GM12878 (cell line): ENCODE results near the gene TRAPPC3L. TPM values are rescaled to one million over a fixed set of nuclear protein-coding genes. Genes with fewer than 3 reads are reported as not detected.

Experiments used
- ATAC-seq: fragments of 200-7000 bp; cut with Tn5 transposase; 3 replicates; pipeline ENCODE4 v1.9.1; 2020; ENCODE audit warnings: mild to moderate bottlenecking, moderate library complexity
- BruUV-seq: library from RNA; stranded (reverse); fragments of 400-500 nt; replicated peaks from 2 replicates; lab custom pipeline; 2021; lab: Mats Ljungman, UMichigan
- CTCF ChIA-PET: fragments of 300-600 bp; sonication (Branson Sonifier 250); formaldehyde crosslinking; extraction: SDS; loops from one replicate; lab custom pipeline; 2021; ENCODE audit warnings: inconsistent platforms; lab: Yijun Ruan, JAX
- POLR2A ChIA-PET: fragments of 350-600 bp; formaldehyde crosslinking; extraction: SDS; loops from one replicate; lab custom pipeline; 2021; ENCODE audit warnings: inconsistent platforms; lab: Charles Lee
- RAD21 ChIA-PET: fragments of 300-600 bp; sonication (Branson Sonifier 250); formaldehyde crosslinking; loops from one replicate; lab custom pipeline; 2023; ENCODE audit warnings: antibody characterized with exemption; ENCODE audit not compliant: unreplicated experiment; lab: Charles Lee
- SMC1A ChIA-PET: fragments of 300-600 bp; sonication (Branson Sonifier 250); formaldehyde crosslinking; loops from one replicate; lab custom pipeline; 2023; ENCODE audit not compliant: unreplicated experiment, uncharacterized antibody; lab: Charles Lee
- DNase-seq: peaks from one replicate; pipeline ENCODE4 v3.0.0-alpha.2; 2011; ENCODE audit warnings: low read depth, low spot score
- FAIRE-seq: peaks from 3 replicates; lab custom pipeline; 2011; peaks lifted over from hg19 to GRCh38; lab: Jason Lieb, UNC
- H2AFZ ChIP-seq: 2 replicates; pipeline ENCODE4 v1.6.0; 2011; ENCODE audit warnings: low read depth, low read length, control low read depth; ENCODE audit not compliant: control insufficient read depth
- H3K27ac ChIP-seq: 2 replicates; pipeline ENCODE4 v1.5.1; 2011; ENCODE audit warnings: control low read depth; ENCODE audit not compliant: control insufficient read depth, insufficient read depth
- H3K27me3 ChIP-seq, 2 experiments: replicated peaks in 1 of 2; 2 replicates each; pipeline versions ENCODE4 v1.6.0 to v1.6.1; 2011; ENCODE audit warnings: low read length in 1 of 2; ENCODE audit not compliant: control insufficient read depth in 2 of 2, insufficient read depth in 2 of 2
- H3K36me3 ChIP-seq, 2 experiments: 2 replicates each; pipeline ENCODE4 v1.5.1; 2011; ENCODE audit warnings: low read length in 1 of 2; ENCODE audit not compliant: control insufficient read depth in 2 of 2, insufficient read depth in 2 of 2
- H3K4me1 ChIP-seq: 2 replicates; pipeline ENCODE4 v1.6.1; 2011; ENCODE audit warnings: mild to moderate bottlenecking, low read length, moderate library complexity, mixed read lengths; ENCODE audit not compliant: control insufficient read depth, insufficient read depth
- H3K4me2 ChIP-seq: 2 replicates; pipeline ENCODE4 v1.6.0; 2011; ENCODE audit warnings: control low read depth; ENCODE audit not compliant: control insufficient read depth, insufficient read depth
- H3K4me3 ChIP-seq: fragments of 200-600 bp; sonication (generic); 2 replicates; pipeline ENCODE4 v1.5.1; 2016
- H3K79me2 ChIP-seq: 2 replicates; pipeline ENCODE4 v1.6.0; 2011; ENCODE audit warnings: low read length; ENCODE audit not compliant: control insufficient read depth, insufficient read depth
- H3K9ac ChIP-seq: 2 replicates; pipeline ENCODE4 v1.8.0; 2011; ENCODE audit warnings: low read length, control low read depth, mixed read lengths; ENCODE audit not compliant: control insufficient read depth, insufficient read depth
- H3K9me3 ChIP-seq: replicated peaks from 3 replicates; pipeline ENCODE4 v1.5.1; 2011; ENCODE audit warnings: mild to moderate bottlenecking, low read length; ENCODE audit not compliant: control insufficient read depth, insufficient read depth
- H4K20me1 ChIP-seq: 2 replicates; pipeline ENCODE4 v1.6.0; 2011; ENCODE audit not compliant: control insufficient read depth, insufficient read depth
- BMI1 ChIP-seq: fragments of 450-650 bp; IDR thresholded peaks from 2 replicates; pipeline ENCODE4 v1.6.1; 2016; ENCODE audit warnings: mild to moderate bottlenecking, moderate library complexity, borderline replicate concordance
- CBFB ChIP-seq: IDR thresholded peaks from 2 replicates; pipeline ENCODE4 v1.6.1; 2016; ENCODE audit warnings: antibody characterized with exemption, low read depth
- CBX3 ChIP-seq: fragments of 200-600 bp; sonication (generic); IDR thresholded peaks from 2 replicates; pipeline ENCODE4 v1.6.1; 2016; ENCODE audit warnings: low read depth, borderline replicate concordance
- EED ChIP-seq: sonication (generic); IDR thresholded peaks from 2 replicates; pipeline ENCODE4 v1.6.1; 2016; ENCODE audit warnings: antibody characterized with exemption, low read depth
- NRF1 ChIP-seq: conservative IDR thresholded peaks from 2 replicates; pipeline ENCODE4 v1.6.1; 2011; ENCODE audit warnings: mild to moderate bottlenecking, low read depth, low read length, improper control_type of control experiment
- RCOR1 ChIP-seq: conservative IDR thresholded peaks from 2 replicates; pipeline ENCODE4 v1.6.1; 2012; ENCODE audit warnings: low read depth, low read length, improper control_type of control experiment
- SMAD5 ChIP-seq: IDR thresholded peaks from 2 replicates; pipeline ENCODE4 v1.6.1; 2016; ENCODE audit warnings: antibody characterized with exemption, low read depth
- SMARCA5 ChIP-seq: fragments of 450-650 bp; IDR thresholded peaks from 2 replicates; pipeline ENCODE4 v1.6.1; 2017; ENCODE audit warnings: mild to moderate bottlenecking
- SPI1 ChIP-seq: IDR thresholded peaks from 2 replicates; pipeline ENCODE4 v1.6.1; 2011; ENCODE audit warnings: low read depth, mild to moderate bottlenecking, low read length, moderate library complexity, borderline replicate concordance; ENCODE audit not compliant: insufficient read depth
- TCF3 ChIP-seq: IDR thresholded peaks from 2 replicates; pipeline ENCODE4 v1.6.1; 2012; ENCODE audit warnings: low read depth, mild to moderate bottlenecking, low read length, borderline replicate concordance; ENCODE audit not compliant: insufficient read depth
- ZSCAN29 ChIP-seq: fragments of 450-650 bp; IDR thresholded peaks from 2 replicates; pipeline ENCODE4 v1.6.1; 2017; ENCODE audit warnings: mild to moderate bottlenecking, moderate library complexity
- WGBS: methylation state at CpG from one replicate; pipeline ENCODE4 v1.1.6; 2016; ENCODE audit warnings: low lambda C conversion rate; ENCODE audit not compliant: insufficient replicate concordance, insufficient coverage; ENCODE audit errors: missing lambda C conversion rate; 5-methylcytosine and 5-hydroxymethylcytosine counted together
- in situ Hi-C: fragments of 300-500 bp; cut with MboI; formaldehyde crosslinking; loops from 9 replicates; pipeline ENCODE4 v1.14.3; 2018; ENCODE audit warnings: mixed read lengths
- intact Hi-C: fragments of 100-400 bp; cut with micrococcal nuclease; formaldehyde crosslinking; loops from one replicate; pipeline ENCODE4 v1.14.2; 2022; ENCODE audit not compliant: unreplicated experiment
- polyA plus RNA-seq, 11 experiments: library from polyadenylated mRNA; depleted of rRNA in 4 of 11; unstranded in 6 of 11; stranded (reverse) in 5 of 11; fragments of >200 nt; fragmentation: Nextera tagmentation in 4 of 11; fragmentation: Illumina TruSeq in 1 of 11; extraction: Ambion mirVana in 4 of 11; extraction: Trizol in 1 of 11; gene quantifications; 1 replicate in 1 of 11; 2 replicates in 10 of 11; pipeline versions ENCODE4 v1.2.1 to v1.2.3, GENCODE V29; 2011 to 2016; ENCODE audit warnings: inconsistent platforms in 2 of 11, missing spikeins in 2 of 11, low read depth in 1 of 11
- total RNA-seq, 4 experiments: library from RNA; depleted of rRNA in 3 of 4; stranded (reverse); fragments of >200 nt in 3 of 4; fragmentation: Illumina TruSeq in 1 of 4; extraction: Trizol in 1 of 4; gene quantifications; 2 replicates each; pipeline versions ENCODE4 v1.2.1 to v1.2.3, GENCODE V29; 2013 to 2021
- TF ChIP-seq, protein P1 (sequence below): fragments of 450-650 bp; formaldehyde crosslinking; IDR thresholded peaks from 2 replicates; pipeline ENCODE4 v1.4.0; 2022; ENCODE audit warnings: mild to moderate bottlenecking, moderate library complexity
- TF ChIP-seq, protein P2 (sequence below): IDR thresholded peaks from 2 replicates; pipeline ENCODE4 v1.6.1; 2012; ENCODE audit warnings: low read depth, low read length, improper control_type of control experiment

Gene TRAPPC3L
- total and polyA plus RNA-seq, 10 of the 15 experiments (the other 5 are each of a cell fraction or from before 2014, with no cell fraction given): not detected

DNA sequence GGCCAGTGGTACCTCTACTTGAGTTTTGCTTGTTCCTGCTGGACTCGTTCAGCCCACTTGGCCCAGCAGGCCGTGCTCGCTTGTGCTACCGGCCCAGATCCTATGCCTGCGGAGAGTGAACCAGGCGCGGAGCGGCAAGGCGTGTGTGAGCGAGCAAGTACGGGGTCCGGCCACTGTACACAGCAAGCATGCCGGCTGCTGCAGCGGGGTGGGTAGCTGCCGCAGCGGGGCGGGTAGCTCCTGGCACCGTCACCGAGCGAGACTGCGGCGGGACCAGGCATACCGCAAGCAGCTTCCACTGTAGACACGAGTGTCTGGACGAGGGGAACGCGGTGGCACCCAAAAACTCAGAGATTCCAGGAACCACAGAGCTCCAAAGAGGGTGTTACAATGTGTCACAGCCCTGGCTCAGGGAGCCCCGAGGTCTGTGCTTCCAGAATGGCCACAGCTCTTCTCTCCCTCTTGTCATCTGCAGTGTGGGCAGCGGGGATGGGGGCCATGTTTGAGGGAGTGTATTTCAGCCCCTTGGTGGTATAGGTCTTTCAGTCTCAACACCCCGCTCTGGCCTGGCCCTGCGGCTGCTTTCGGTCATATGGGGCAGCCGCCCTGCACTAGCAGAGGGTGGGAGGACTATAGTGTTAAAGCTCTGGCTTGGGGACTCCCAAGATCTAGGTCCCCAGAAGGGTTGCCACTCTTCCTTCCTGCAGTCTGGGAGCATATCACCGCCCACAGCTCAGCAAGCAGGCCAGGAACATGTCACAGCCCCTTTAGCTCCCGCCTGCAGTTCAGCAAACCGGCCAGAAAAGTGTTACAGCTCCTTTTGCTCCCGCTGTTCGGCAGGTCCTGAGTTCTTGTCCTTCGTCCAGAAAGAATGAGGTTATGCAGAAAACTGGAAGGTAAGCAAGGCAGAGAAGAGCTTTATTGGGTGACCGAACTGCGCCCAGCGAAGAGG, 19.7 kb upstream of the TRAPPC3L start:
- SMC1A ChIA-PET: interaction anchor here (0.6 to 4.3 kb wide), 3 partner anchors 17 to 297 kb away, joined by 3 to 18 read pairs (median 5); no protein-coding TSS in a partner anchor
- no peak for TF ChIP-seq SMAD5
- TF ChIP-seq ZSCAN29: no peak
- TF ChIP-seq RCOR1: no peak
- TF ChIP-seq TCF3: no peak
- no peak for TF ChIP-seq EED
- no peak for TF ChIP-seq SMARCA5
- TF ChIP-seq NRF1: no peak
- no peak for TF ChIP-seq BMI1
- TF ChIP-seq, protein P1, sequence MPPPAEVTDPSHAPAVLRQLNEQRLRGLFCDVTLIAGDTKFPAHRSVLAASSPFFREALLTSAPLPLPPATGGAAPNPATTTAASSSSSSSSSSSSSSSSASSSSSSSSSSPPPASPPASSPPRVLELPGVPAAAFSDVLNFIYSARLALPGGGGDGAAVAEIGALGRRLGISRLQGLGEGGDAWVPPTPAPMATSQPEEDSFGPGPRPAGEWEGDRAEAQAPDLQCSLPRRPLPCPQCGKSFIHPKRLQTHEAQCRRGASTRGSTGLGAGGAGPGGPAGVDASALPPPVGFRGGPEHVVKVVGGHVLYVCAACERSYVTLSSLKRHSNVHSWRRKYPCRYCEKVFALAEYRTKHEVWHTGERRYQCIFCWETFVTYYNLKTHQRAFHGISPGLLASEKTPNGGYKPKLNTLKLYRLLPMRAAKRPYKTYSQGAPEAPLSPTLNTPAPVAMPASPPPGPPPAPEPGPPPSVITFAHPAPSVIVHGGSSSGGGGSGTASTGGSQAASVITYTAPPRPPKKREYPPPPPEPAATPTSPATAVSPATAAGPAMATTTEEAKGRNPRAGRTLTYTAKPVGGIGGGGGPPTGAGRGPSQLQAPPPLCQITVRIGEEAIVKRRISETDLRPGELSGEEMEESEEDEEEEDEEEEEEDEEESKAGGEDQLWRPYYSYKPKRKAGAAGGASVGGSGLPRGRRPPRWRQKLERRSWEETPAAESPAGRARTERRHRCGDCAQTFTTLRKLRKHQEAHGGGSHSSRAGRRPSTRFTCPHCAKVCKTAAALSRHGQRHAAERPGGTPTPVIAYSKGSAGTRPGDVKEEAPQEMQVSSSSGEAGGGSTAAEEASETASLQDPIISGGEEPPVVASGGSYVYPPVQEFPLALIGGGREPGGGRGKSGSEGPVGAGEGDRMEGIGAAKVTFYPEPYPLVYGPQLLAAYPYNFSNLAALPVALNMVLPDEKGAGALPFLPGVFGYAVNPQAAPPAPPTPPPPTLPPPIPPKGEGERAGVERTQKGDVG (CRISPR knock-in tag): no peak
- TF ChIP-seq CBFB: no peak
- TF ChIP-seq, protein P2, sequence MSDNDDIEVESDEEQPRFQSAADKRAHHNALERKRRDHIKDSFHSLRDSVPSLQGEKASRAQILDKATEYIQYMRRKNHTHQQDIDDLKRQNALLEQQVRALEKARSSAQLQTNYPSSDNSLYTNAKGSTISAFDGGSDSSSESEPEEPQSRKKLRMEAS: no peak
- no peak for TF ChIP-seq CBX3
- TF ChIP-seq SPI1: no peak
- TF ChIP-seq, all 136 proteins: peak for 0
- ChIA-PET POLR2A (no interaction called here), CTCF (interaction anchor here (1.0 to 3.6 kb wide), 4 partner anchors 20 to 296 kb away, joined by 3 to 24 read pairs (median 12); no protein-coding TSS in a partner anchor), RAD21 (interaction anchor here (1.4 kb wide), 1 partner anchor 80 kb away, joined by 3 read pairs; no protein-coding TSS in a partner anchor)
- 33% methylated on average over 39 of the region's 42 CpGs for WGBS
- Histone ChIP-seq H3K27ac (no peak overlapping the region), H2AFZ (no peak overlapping the region; the same call in 1 of the 2 replicates), H4K20me1 (no peaks in the 10 kb centered on the region), H3K9ac (no peak overlapping the region), H3K36me3 (no peaks in the 10 kb centered on the region), H3K4me2 (no peak overlapping the region; the same call in 1 of the 2 replicates), H3K79me2 (peaks cover 4% of the 10 kb centered on the region), H3K9me3 (no peaks in the 10 kb centered on the region), H3K4me3 (no peak overlapping the region), H3K4me1 (peaks cover 5% of the 10 kb centered on the region; the same call in 1 of the 2 replicates), H3K27me3 (no peaks in the 10 kb centered on the region; a peak in 1 of 4 replicates)
- FAIRE-seq (no peak), ATAC-seq (no peak), DNase-seq (no peak)
- in situ Hi-C loops: no loop called here
- no TSS peak for BruUV-seq
- intact Hi-C loops: loop anchor here (5.0 kb wide), 1 partner anchor 453 kb away; no protein-coding TSS in a partner anchor
